IPS DF 4.7 (cell line): ENCODE measurements around the gene SRA1.

Source experiments
- DNase-seq: peaks from one replicate; pipeline ENCODE4 v3.0.0-alpha.2; 2013; ENCODE audit warnings: low spot score; ENCODE audit errors: extremely low read depth

Gene SRA1

GRCh38 chr5:140550147-140551079 lies 6.9 kb downstream of the SRA1 start:
- no peak for DNase-seq

GRCh38 chr5:140549237-140550144 lies 7.8 kb downstream of the SRA1 start:
- no peak for DNase-seq

GRCh38 chr5:140548791-140549190 lies 8.5 kb downstream of the SRA1 start:
- no peak for DNase-seq

- DNase-seq, result no peak
Measured at GRCh38 chr5:140548300-140548688, 9.0 kb downstream of the SRA1 start.

GRCh38 chr5:140547508-140548299 lies 9.6 kb downstream of the SRA1 start, which contains the start of gene EIF4EBP3:
Gene EIF4EBP3, plus strand, starts transcription at chr5:140547662. Its CDS starts 76 bp downstream, at chr5:140547738.
- peak; percentile 91 for DNase-seq

GRCh38 chr5:140546851-140547507 lies 10.3 kb downstream of the SRA1 start:
- no peak for DNase-seq

GRCh38 chr5:140545606-140546005 lies 11.7 kb downstream of the SRA1 start:
- DNase-seq, result no peak

GRCh38 chr5:140544986-140545385 lies 12.3 kb downstream of the SRA1 start:
- DNase-seq, result no peak

- no peak for DNase-seq
Measured at GRCh38 chr5:140542972-140543371, 14.3 kb downstream of the SRA1 start.

- DNase-seq, result no peak
Measured at GRCh38 chr5:140540227-140540626, 17.0 kb downstream of the SRA1 start.

- no peak for DNase-seq
Measured at GRCh38 chr5:140524003-140524402, 33.3 kb downstream of the SRA1 start.

- DNase-seq, result no peak
Measured at GRCh38 chr5:140513124-140513523, 44.1 kb downstream of the SRA1 start.

- DNase-seq, result no peak
Measured at GRCh38 chr5:140509898-140510297, 47.4 kb downstream of the SRA1 start.

GRCh38 chr5:140502834-140503233 lies 54.4 kb downstream of the SRA1 start:
- DNase-seq, result no peak
